ENCODE results near the gene CREG1.

The CREG1 gene

GRCh38 chr1:167587872-167588271 is 34.3 kb upstream of the CREG1 start:
- no peak overlapping the region for H3K4me3 ChIP-seq (ENCODE audit: low read depth, low read length)
- no peak for DNase-seq
- H3K14ac ChIP-seq (ENCODE audit: low read length): no peak overlapping the region
- H4K12ac ChIP-seq (ENCODE audit: low read depth, low read length): no peak overlapping the region
- H3K23ac ChIP-seq (ENCODE audit: low read length): no peak overlapping the region
- H3K27me3 ChIP-seq (ENCODE audit: insufficient read depth, low read length): peaks cover 2% of the 10 kb centered on the region
- H3K27ac ChIP-seq (ENCODE audit: low read depth, low read length): no peak overlapping the region
- H3K79me1 ChIP-seq (ENCODE audit: low read length): no peaks in the 10 kb centered on the region
- no peak overlapping the region for H2BK120ac ChIP-seq (ENCODE audit: insufficient read depth, low read length, poor library complexity)
- no peaks in the 10 kb centered on the region for H3K4me1 ChIP-seq (ENCODE audit: control insufficient read depth in 1 of 2, insufficient read depth in 2 of 2, low read length in 2 of 2)
- WGBS (ENCODE audit: extremely low coverage, insufficient coverage, insufficient read length): no CpG with 5 or more reads among the region's 1 CpG
- no peak overlapping the region for H3K9ac ChIP-seq (ENCODE audit: low read length)
- H2AK5ac ChIP-seq (ENCODE audit: low read length): no peak overlapping the region
- no peak overlapping the region for H4K91ac ChIP-seq (ENCODE audit: low read depth, low read length)
- no peak overlapping the region for H2BK5ac ChIP-seq (ENCODE audit: low read depth, low read length, poor library complexity)
- H3K4me2 ChIP-seq (ENCODE audit: low read length): no peak overlapping the region
- H3K9me3 ChIP-seq (ENCODE audit: insufficient read depth, low read depth, low read length): no peaks in the 10 kb centered on the region
- no peak overlapping the region for H2AFZ ChIP-seq (ENCODE audit: insufficient read depth, low read length, poor library complexity)
- H2BK12ac ChIP-seq (ENCODE audit: low read length): no peak overlapping the region
- H3K18ac ChIP-seq (ENCODE audit: low read length): no peak overlapping the region
- no peak overlapping the region for H4K8ac ChIP-seq (ENCODE audit: low read depth, low read length)
- no peaks in the 10 kb centered on the region for H3K79me2 ChIP-seq (ENCODE audit: control insufficient read depth, insufficient read depth, low read length, poor library complexity)
- no peak overlapping the region for H3K4ac ChIP-seq (ENCODE audit: low read depth, low read length)
- H3K36me3 ChIP-seq (ENCODE audit: control insufficient read depth in 1 of 2, insufficient read depth in 2 of 2, low read length in 2 of 2): no peaks in the 10 kb centered on the region

GRCh38 chr1:167587342-167587741 is 33.8 kb upstream of the CREG1 start:
- H3K27ac ChIP-seq (ENCODE audit: low read depth, low read length): no peak overlapping the region
- no peak overlapping the region for H2BK120ac ChIP-seq (ENCODE audit: insufficient read depth, low read length, poor library complexity)
- H3K79me1 ChIP-seq (ENCODE audit: low read length): no peaks in the 10 kb centered on the region
- DNase-seq: no peak
- no CpG with 5 or more reads among the region's 2 CpGs for WGBS (ENCODE audit: extremely low coverage, insufficient coverage, insufficient read length)
- no peaks in the 10 kb centered on the region for H3K9me3 ChIP-seq (ENCODE audit: insufficient read depth, low read depth, low read length)
- no peak overlapping the region for H4K8ac ChIP-seq (ENCODE audit: low read depth, low read length)
- H3K36me3 ChIP-seq (ENCODE audit: control insufficient read depth in 1 of 2, insufficient read depth in 2 of 2, low read length in 2 of 2): no peaks in the 10 kb centered on the region
- no peak overlapping the region for H2BK5ac ChIP-seq (ENCODE audit: low read depth, low read length, poor library complexity)
- no peak overlapping the region for H4K12ac ChIP-seq (ENCODE audit: low read depth, low read length)
- H2BK12ac ChIP-seq (ENCODE audit: low read length): no peak overlapping the region
- H3K18ac ChIP-seq (ENCODE audit: low read length): no peak overlapping the region
- H2AFZ ChIP-seq (ENCODE audit: insufficient read depth, low read length, poor library complexity): no peak overlapping the region
- H3K4ac ChIP-seq (ENCODE audit: low read depth, low read length): no peak overlapping the region
- no peak overlapping the region for H3K9ac ChIP-seq (ENCODE audit: low read length)
- no peaks in the 10 kb centered on the region for H3K4me1 ChIP-seq (ENCODE audit: control insufficient read depth in 1 of 2, insufficient read depth in 2 of 2, low read length in 2 of 2)
- no peak overlapping the region for H3K4me2 ChIP-seq (ENCODE audit: low read length)
- H3K27me3 ChIP-seq (ENCODE audit: insufficient read depth, low read length): peaks cover 2% of the 10 kb centered on the region
- no peak overlapping the region for H3K23ac ChIP-seq (ENCODE audit: low read length)
- H3K79me2 ChIP-seq (ENCODE audit: control insufficient read depth, insufficient read depth, low read length, poor library complexity): no peaks in the 10 kb centered on the region
- no peak overlapping the region for H4K91ac ChIP-seq (ENCODE audit: low read depth, low read length)
- H2AK5ac ChIP-seq (ENCODE audit: low read length): no peak overlapping the region
- H3K14ac ChIP-seq (ENCODE audit: low read length): no peak overlapping the region
- H3K4me3 ChIP-seq (ENCODE audit: low read depth, low read length): no peak overlapping the region

GRCh38 chr1:167584581-167584980 is 31.0 kb upstream of the CREG1 start:
- no peak overlapping the region for H2BK5ac ChIP-seq (ENCODE audit: low read depth, low read length, poor library complexity)
- no peak overlapping the region for H2BK120ac ChIP-seq (ENCODE audit: insufficient read depth, low read length, poor library complexity)
- no peak overlapping the region for H3K23ac ChIP-seq (ENCODE audit: low read length)
- H3K4me1 ChIP-seq (ENCODE audit: control insufficient read depth in 1 of 2, insufficient read depth in 2 of 2, low read length in 2 of 2): peaks cover 0 to 2% of the 10 kb centered on the region in 2 experiments
- H3K14ac ChIP-seq (ENCODE audit: low read length): no peak overlapping the region
- no peak overlapping the region for H3K4me2 ChIP-seq (ENCODE audit: low read length)
- H3K27me3 ChIP-seq (ENCODE audit: insufficient read depth, low read length): peaks cover 2% of the 10 kb centered on the region
- no peak overlapping the region for H3K18ac ChIP-seq (ENCODE audit: low read length)
- H4K91ac ChIP-seq (ENCODE audit: low read depth, low read length): no peak overlapping the region
- no peaks in the 10 kb centered on the region for H3K9me3 ChIP-seq (ENCODE audit: insufficient read depth, low read depth, low read length)
- no peaks in the 10 kb centered on the region for H3K79me1 ChIP-seq (ENCODE audit: low read length)
- no peak overlapping the region for H4K8ac ChIP-seq (ENCODE audit: low read depth, low read length)
- no peak overlapping the region for H3K4ac ChIP-seq (ENCODE audit: low read depth, low read length)
- no peak overlapping the region for H2AFZ ChIP-seq (ENCODE audit: insufficient read depth, low read length, poor library complexity)
- no peak overlapping the region for H3K9ac ChIP-seq (ENCODE audit: low read length)
- H3K4me3 ChIP-seq (ENCODE audit: low read depth, low read length): no peak overlapping the region
- no peak for DNase-seq
- no peaks in the 10 kb centered on the region for H3K36me3 ChIP-seq (ENCODE audit: control insufficient read depth in 1 of 2, insufficient read depth in 2 of 2, low read length in 2 of 2)
- no peak overlapping the region for H2AK5ac ChIP-seq (ENCODE audit: low read length)
- H3K79me2 ChIP-seq (ENCODE audit: control insufficient read depth, insufficient read depth, low read length, poor library complexity): no peaks in the 10 kb centered on the region
- no peak overlapping the region for H4K12ac ChIP-seq (ENCODE audit: low read depth, low read length)
- no peak overlapping the region for H2BK12ac ChIP-seq (ENCODE audit: low read length)
- no peak overlapping the region for H3K27ac ChIP-seq (ENCODE audit: low read depth, low read length)
- no CpG with 5 or more reads among the region's 3 CpGs for WGBS (ENCODE audit: extremely low coverage, insufficient coverage, insufficient read length)

- no peaks in the 10 kb centered on the region for H3K9me3 ChIP-seq (ENCODE audit: insufficient read depth, low read depth, low read length)
- H4K91ac ChIP-seq (ENCODE audit: low read depth, low read length): no peak overlapping the region
- H4K8ac ChIP-seq (ENCODE audit: low read depth, low read length): no peak overlapping the region
- peaks cover 3 to 5% of the 10 kb centered on the region in 2 experiments for H3K4me1 ChIP-seq (ENCODE audit: control insufficient read depth in 1 of 2, insufficient read depth in 2 of 2, low read length in 2 of 2)
- H2BK120ac ChIP-seq (ENCODE audit: insufficient read depth, low read length, poor library complexity): no peak overlapping the region
- H3K4me2 ChIP-seq (ENCODE audit: low read length): no peak overlapping the region
- H3K27me3 ChIP-seq (ENCODE audit: insufficient read depth, low read length): peaks cover 2% of the 10 kb centered on the region
- no peaks in the 10 kb centered on the region for H3K79me1 ChIP-seq (ENCODE audit: low read length)
- H3K79me2 ChIP-seq (ENCODE audit: control insufficient read depth, insufficient read depth, low read length, poor library complexity): no peaks in the 10 kb centered on the region
- no peak overlapping the region for H4K12ac ChIP-seq (ENCODE audit: low read depth, low read length)
- DNase-seq: no peak
- H3K4me3 ChIP-seq (ENCODE audit: low read depth, low read length): no peak overlapping the region
- no peak overlapping the region for H3K14ac ChIP-seq (ENCODE audit: low read length)
- no peak overlapping the region for H3K4ac ChIP-seq (ENCODE audit: low read depth, low read length)
- H3K9ac ChIP-seq (ENCODE audit: low read length): no peak overlapping the region
- no peak overlapping the region for H3K18ac ChIP-seq (ENCODE audit: low read length)
- no peak overlapping the region for H2AFZ ChIP-seq (ENCODE audit: insufficient read depth, low read length, poor library complexity)
- H3K27ac ChIP-seq (ENCODE audit: low read depth, low read length): no peak overlapping the region
- no peak overlapping the region for H2BK12ac ChIP-seq (ENCODE audit: low read length)
- no peak overlapping the region for H2AK5ac ChIP-seq (ENCODE audit: low read length)
- WGBS (ENCODE audit: extremely low coverage, insufficient coverage, insufficient read length): no CpG with 5 or more reads among the region's 4 CpGs
- no peak overlapping the region for H3K23ac ChIP-seq (ENCODE audit: low read length)
- no peak overlapping the region for H2BK5ac ChIP-seq (ENCODE audit: low read depth, low read length, poor library complexity)
- H3K36me3 ChIP-seq (ENCODE audit: control insufficient read depth in 1 of 2, insufficient read depth in 2 of 2, low read length in 2 of 2): no peaks in the 10 kb centered on the region
These were observed 29.2 kb upstream of the CREG1 start for GRCh38 chr1:167582722-167583121.

Data from trophoblast cell (in vitro differentiated cells and primary cell).